ENCODE results near the gene MT2A. TPM values are rescaled to one million over a fixed set of nuclear protein-coding genes. Genes with fewer than 3 reads are reported as not detected.
"Not testable (repeated sequence)": the region's sequence is repeated elsewhere in the genome, so short reads cannot be mapped to it uniquely, and the experiment has no call there.

MT2A gene
- 100 to 1,000 TPM; 133 to 142 TPM for total RNA-seq

DNA sequence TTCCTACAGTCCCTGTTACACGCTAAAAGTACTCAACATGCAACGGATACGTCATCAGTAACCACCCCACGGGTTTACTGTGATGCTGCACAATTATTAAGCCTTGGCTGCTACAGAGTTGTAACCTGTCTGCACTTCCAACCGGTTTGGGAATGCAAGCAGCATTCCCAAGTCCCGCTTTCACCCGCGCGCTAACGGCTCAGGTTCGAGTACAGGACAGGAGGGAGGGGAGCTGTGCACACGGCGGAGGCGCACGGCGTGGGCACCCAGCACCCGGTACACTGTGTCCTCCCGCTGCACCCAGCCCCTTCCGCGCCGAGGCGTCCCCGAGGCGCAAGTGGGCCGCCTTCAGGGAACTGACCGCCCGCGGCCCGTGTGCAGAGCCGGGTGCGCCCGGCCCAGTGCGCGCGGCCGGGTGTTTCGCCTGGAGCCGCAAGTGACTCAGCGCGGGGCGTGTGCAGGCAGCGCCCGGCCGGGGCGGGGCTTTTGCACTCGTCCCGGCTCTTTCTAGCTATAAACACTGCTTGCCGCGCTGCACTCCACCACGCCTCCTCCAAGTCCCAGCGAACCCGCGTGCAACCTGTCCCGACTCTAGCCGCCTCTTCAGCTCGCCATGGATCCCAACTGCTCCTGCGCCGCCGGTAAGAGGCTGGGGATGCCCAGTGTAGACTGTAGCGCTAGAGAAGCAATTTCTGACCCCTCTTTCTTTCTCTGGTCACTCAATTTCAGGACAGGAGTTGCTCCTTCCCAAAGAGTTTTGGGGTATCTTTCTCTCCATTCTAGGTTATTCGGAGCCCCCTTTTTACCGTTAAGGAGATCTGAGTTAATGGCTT lies at the start of gene MT2A:
TSS of gene MT2A (plus strand) at position 542 of the 833 bp plus-strand sequence. CDS start at position 614, 72 bp downstream.
- POLR2A ChIA-PET = interaction anchor here (1.3 to 2.2 kb wide), 2 partner anchors 17 to 35 kb away, joined by 4 to 8 read pairs; partner anchors contain the start of gene MT1E
- CTCF ChIA-PET = interaction anchor here (1.0 to 1.7 kb wide), 3 partner anchors 32 to 74 kb away, joined by 3 to 4 read pairs (median 4); partner anchors contain the start of gene MT1X

DNA sequence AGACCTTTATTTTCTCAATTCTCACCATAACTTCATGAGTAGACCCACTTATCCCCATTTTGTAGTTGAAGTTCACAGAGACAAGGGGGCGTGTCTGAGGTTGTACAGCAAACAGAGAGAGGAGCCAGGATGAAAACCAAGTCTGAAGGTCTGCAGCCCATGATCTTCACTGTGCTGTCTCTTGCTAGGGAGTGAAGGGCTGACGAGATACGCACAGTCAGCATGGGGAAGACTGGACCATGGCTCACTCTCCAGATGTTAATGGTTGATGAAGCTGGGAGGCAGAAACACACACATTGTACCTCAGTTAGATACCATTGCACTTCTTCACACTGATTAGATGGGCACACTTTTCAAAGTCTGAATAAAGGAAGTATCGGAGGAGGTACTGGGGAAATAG lies 49.3 kb upstream of the MT2A start:
- CTCF ChIA-PET = no interaction called here

GRCh38 chr16:56560447-56560846 lies 47.9 kb upstream of the MT2A start:
- ChIA-PET POLR2A (no interaction called here), CTCF (no interaction called here)

More for the DNA sequence above, 49.3 kb upstream of the MT2A start:
- POLR2A ChIA-PET = no interaction called here

DNA sequence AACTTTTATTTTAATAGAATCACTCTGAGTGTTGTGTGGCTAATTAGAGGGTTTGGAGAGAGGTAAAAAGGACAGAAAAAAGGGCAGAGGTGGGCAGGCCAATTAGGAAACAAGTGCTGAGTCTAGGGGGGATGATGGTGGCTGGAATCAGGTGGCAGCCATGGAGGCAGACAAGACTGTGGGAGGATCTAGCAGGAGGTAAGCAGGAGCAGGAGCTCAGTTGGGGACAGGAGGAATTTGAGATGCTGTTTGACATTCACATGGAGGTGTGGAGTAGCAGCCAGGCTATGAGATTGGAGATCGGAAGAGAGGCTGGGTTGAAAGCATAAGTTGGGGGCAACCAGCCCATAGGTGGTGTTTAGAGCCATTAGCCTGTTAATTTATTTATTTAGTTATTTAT lies 47.3 kb upstream of the MT2A start:
- CTCF ChIA-PET = interaction anchor here (1.0 kb wide), 1 partner anchor 21 kb away, joined by 3 read pairs; no protein-coding TSS in a partner anchor
- POLR2A ChIA-PET = no interaction called here

- CTCF ChIA-PET = interaction anchor here (2.0 kb wide), 1 partner anchor 12 kb away, joined by 7 read pairs; no protein-coding TSS in a partner anchor
- POLR2A ChIA-PET = no interaction called here
Measured at GRCh38 chr16:56564793-56565477, 43.4 kb upstream of the MT2A start, which contains the start of gene MT4. Gene MT4, plus strand, starts transcription at chr16:56565073. Its CDS starts 56 bp downstream, at chr16:56565129.

DNA sequence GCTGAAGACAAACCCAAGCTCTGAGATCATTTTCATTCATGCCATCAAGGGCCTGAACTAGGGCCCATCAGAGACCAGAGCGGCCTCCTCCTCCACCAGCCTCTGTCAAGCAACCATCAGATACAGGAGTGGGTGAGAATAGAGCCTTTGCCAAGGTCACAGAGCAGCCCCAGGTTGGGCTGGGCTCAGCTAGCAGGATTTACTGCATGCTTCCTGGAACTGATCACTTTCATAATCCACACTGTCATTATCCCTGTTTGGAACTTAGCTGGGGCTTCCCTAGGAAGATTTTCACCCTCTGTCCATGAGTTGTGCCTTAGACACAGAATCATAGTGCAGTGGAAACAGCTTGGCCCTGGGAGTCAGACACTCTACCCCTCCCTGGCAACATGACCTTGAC lies 38.4 kb upstream of the MT2A start:
- POLR2A ChIA-PET = no interaction called here
- CTCF ChIA-PET = no interaction called here

DNA sequence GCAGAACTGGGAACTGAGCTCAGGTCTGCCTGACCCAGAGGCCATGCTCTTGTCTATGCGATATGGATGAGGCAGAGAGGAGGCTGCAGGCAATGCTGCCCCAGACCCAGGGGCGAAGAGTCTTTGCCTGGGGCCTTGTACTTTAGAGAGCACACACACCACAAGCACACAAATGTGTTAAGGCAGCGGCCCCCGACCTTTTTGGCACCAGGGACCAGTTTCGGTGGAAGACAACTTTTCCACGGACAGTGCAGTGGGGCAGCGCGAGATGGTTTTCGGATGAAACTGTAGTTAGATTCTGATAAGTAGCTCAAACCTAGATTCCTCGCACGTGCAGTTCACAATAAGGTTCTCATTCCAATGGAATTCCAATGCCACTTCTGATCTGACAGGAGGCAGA lies 36.9 kb upstream of the MT2A start:
- POLR2A ChIA-PET = no interaction called here
- CTCF ChIA-PET = no interaction called here

DNA sequence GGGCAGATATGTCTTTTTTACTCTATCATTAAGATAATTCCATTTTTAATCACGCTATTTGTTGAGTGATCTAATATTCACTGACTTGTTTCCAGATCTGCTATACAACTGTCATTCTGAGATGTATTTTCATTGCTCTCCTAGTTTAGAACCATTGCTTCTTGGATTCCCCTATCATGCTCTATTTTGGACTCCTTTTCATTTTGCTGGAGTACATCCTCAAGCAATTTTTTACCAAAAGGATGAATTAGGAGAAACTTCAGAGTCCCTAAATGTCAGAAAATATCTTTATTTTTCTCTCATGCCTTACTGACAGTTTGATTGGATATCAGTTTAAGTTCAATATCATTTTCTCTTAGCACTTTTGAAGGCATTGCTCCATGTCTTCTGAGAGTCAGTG lies 33.8 kb upstream of the MT2A start:
- ChIA-PET CTCF (interaction anchor here (2.0 kb wide), 1 partner anchor 128 kb away, joined by 9 read pairs; no protein-coding TSS in a partner anchor), POLR2A (no interaction called here)

- ChIA-PET CTCF (interaction anchor here (0.6 to 3.4 kb wide), 18 partner anchors 8 to 239 kb away, joined by 3 to 48 read pairs (median 6); partner anchors contain the start of genes MT1A, MT2A and MT3), POLR2A (no interaction called here)
Measured at GRCh38 chr16:56576585-56577299, 31.6 kb upstream of the MT2A start.

DNA sequence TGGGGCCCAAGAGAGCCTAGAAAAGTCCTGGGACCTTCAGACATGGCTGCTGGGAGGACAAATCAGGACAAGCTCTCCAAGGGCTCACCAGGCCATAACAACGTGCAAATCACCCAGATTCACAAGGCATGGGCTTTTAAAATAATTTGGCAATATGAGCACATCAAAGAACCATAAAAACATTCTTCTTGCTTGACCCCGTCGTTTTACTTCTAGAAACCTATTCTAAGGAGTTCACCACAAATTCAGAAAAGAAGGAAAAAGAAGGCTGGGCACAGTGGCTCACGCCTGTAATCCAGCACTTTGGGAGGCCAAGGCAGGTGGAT lies 31.1 kb upstream of the MT2A start:
- CTCF ChIA-PET = interaction anchor here (0.5 to 3.4 kb wide), 16 partner anchors 8 to 125 kb away, joined by 3 to 48 read pairs (median 6); partner anchors contain the start of genes MT1A, MT2A and MT3
- POLR2A ChIA-PET = no interaction called here

- ChIA-PET CTCF (interaction anchor here (1.6 kb wide), 1 partner anchor 121 kb away, joined by 5 read pairs; no protein-coding TSS in a partner anchor), POLR2A (no interaction called here)
Measured at GRCh38 chr16:56580391-56581048, 27.9 kb upstream of the MT2A start.

DNA sequence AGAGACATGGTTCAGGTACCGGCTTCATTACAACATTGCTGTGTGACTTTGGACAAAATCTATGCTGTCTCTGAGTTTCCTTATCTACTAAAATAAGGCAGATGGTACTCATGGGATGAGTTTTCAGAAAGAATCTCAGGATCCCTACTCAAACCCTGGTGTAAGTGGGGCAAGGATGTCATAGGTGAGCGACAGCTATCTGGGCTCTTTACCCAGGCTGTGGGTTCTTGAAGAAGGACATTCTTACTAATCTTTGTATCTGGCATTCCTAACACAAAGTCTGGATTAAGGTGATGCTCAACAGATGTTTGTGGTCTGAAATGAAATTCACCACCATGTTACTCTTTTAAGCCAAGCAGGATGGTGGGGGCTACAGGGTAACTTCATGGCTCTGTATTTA lies 25.5 kb upstream of the MT2A start:
- POLR2A ChIA-PET = not testable (repeated sequence)

GRCh38 chr16:56583351-56584168 lies 24.8 kb upstream of the MT2A start:
- ChIA-PET CTCF (no interaction called here), POLR2A (no interaction called here)

More for the DNA sequence above, 25.5 kb upstream of the MT2A start:
- CTCF ChIA-PET = interaction anchor here (1.0 kb wide), 1 partner anchor 119 kb away, joined by 4 read pairs; no protein-coding TSS in a partner anchor

DNA sequence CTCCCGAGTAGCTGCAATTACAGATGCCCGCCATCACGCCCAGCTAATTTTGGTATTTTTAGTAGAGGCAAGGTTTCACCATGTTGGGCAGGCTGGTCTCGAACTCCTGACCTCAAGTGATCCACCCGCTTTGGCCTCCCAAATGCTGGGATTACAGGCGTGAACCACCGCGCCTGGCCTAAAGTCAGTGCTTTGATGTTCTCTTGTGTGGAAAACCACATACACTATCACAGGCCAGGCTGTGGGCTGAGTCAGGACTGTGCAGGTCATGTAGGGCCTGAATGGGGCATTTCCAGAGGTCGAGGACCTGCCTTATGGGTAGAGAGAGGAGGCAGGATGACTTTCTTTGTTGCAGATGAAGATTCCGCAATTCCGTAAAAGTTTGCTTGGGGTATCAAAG lies 24.1 kb upstream of the MT2A start:
- ChIA-PET POLR2A (no interaction called here), CTCF (interaction anchor here (1.0 to 1.4 kb wide), 2 partner anchors 19 to 118 kb away, joined by 3 read pairs; no protein-coding TSS in a partner anchor)

- POLR2A ChIA-PET = no interaction called here
- CTCF ChIA-PET = interaction anchor here (2.2 kb wide), 1 partner anchor 12 kb away, joined by 13 read pairs; no protein-coding TSS in a partner anchor
Measured at GRCh38 chr16:56588781-56589140, 19.6 kb upstream of the MT2A start.

- ChIA-PET CTCF (interaction anchor here (2.2 kb wide), 1 partner anchor 12 kb away, joined by 13 read pairs; no protein-coding TSS in a partner anchor), POLR2A (no interaction called here)
Measured at GRCh38 chr16:56589141-56590039, 19.0 kb upstream of the MT2A start, which contains the start of gene MT3. Gene MT3, plus strand, starts transcription at chr16:56589528. Its CDS starts 63 bp downstream, at chr16:56589591.

DNA sequence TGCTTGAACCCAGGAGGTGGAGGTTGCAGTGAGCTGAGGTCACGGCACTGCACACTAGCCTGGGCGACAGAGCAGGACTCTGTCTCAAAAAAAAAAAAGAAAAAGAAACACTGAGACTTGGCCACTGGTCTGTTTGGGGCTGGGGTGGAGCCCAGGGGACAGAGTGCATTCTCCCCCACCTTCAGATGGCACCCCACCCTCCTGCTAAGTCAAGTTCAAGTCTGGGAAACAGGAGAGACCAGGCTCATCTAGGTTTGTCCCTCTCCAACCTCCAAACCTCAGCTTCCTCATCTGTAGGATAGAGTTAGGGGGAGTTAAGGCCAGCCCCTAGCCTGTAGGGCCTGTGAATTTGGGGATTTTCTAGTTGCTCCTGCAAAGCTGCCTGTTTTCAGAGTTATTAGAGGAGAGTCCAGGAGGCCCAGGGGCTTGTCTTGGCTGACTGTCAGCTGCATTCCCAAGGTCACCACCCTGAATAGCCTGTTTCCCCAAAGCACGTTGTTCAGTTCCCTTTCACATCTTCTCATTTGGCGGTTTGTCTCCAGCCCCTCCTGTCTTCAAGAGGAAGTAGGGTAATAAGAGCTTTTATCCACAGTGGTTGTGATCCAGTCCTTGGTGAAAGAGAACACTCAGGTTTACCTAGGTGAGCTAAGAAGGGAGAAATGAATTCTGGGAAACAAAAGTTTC lies 16.9 kb upstream of the MT2A start:
- ChIA-PET CTCF (interaction anchor here (1.1 to 1.2 kb wide), 3 partner anchors 9 to 22 kb away, joined by 3 read pairs; no protein-coding TSS in a partner anchor), POLR2A (no interaction called here)

Measured in activated CD8-positive, alpha-beta memory T cell treated with anti-CD3 and anti-CD28 coated beads for 36 hours (primary cell).